ENCODE measurements around the gene SST. TPM values are rescaled to one million over a fixed set of nuclear protein-coding genes. Genes with fewer than 3 reads are reported as not detected.

Gene SST
- total and polyA plus RNA-seq, 2 of the 13 experiments (the other 11 are each of a cell fraction or from before 2014, with no cell fraction given) = not detected

- TF ChIP-seq ZNF160 (CRISPR knock-in tag; IDR thresholded peaks at IDR 0.05) = no peak
- no peak for TF ChIP-seq TBX2 (CRISPR knock-in tag; IDR thresholded peaks at IDR 0.05; ENCODE audit: borderline replicate concordance)
These were observed 24.6 kb upstream of the SST start (continued) for GRCh38 chr3:187694801-187695200.

GRCh38 chr3:187693431-187693830 lies 23.2 kb upstream of the SST start:
- BruUV-seq (replicated peaks) = no TSS peak
- no peaks in the 10 kb centered on the region for H4K20me1 ChIP-seq (ENCODE audit: insufficient read depth, low read length)
- no peak overlapping the region for H3K4me2 ChIP-seq (ENCODE audit: low read depth, low read length)
- no peak for DNase-seq (ENCODE audit: low spot score)
- FAIRE-seq = no peak
- in situ Hi-C loops (cut with HindIII; ENCODE audit: extremely low pct_ligation_motif_present, low pct_unique_long_range_greater_than_20kb) = no loop called here
- no peak for ATAC-seq
- H3K36me3 ChIP-seq (replicated peaks in 1 of 2; ENCODE audit: control insufficient read depth in 1 of 2, insufficient read depth in 2 of 2, low read length in 2 of 2) = no peaks in the 10 kb centered on the region
- no peaks in the 10 kb centered on the region for H3K79me2 ChIP-seq (ENCODE audit: insufficient read depth, low read length)
- ChIA-PET CTCF (ENCODE audit: low intra/inter-chr PET ratio, low total read pairs) (interaction anchor here (0.7 kb wide), 1 partner anchor 507 kb away, joined by 4 read pairs; no protein-coding TSS in a partner anchor), POLR2A (no interaction called here)
- 56% methylated on average over 1 of the region's 1 CpG for WGBS (ENCODE audit: low lambda C conversion rate)
- H3K4me3 ChIP-seq (replicated peaks in 1 of 3; ENCODE audit: insufficient read depth in 1 of 3, low read depth in 2 of 3, low read length in 3 of 3) = no peak overlapping the region
- no peak for TF ChIP-seq TFDP2 (CRISPR knock-in tag; IDR thresholded peaks at IDR 0.05)
- TF ChIP-seq ZNF850 (CRISPR knock-in tag; conservative IDR thresholded peaks at IDR 0.05) = no peak
- no peak for TF ChIP-seq ZNF513 (CRISPR knock-in tag; conservative IDR thresholded peaks at IDR 0.05)
- H3K9ac ChIP-seq (ENCODE audit: insufficient read depth, low read depth, low read length) = no peak overlapping the region
- no peak overlapping the region for H2AFZ ChIP-seq (ENCODE audit: low read length)
- H3K27ac ChIP-seq (ENCODE audit: extremely low read length, insufficient read depth, low read length) = no peak overlapping the region
- peaks cover 0 to 10% of the 10 kb centered on the region in 2 experiments; a peak in 2 of 5 replicates for H3K27me3 ChIP-seq (ENCODE audit: control insufficient read depth in 1 of 2, insufficient read depth in 2 of 2, low read length in 2 of 2)
- intact Hi-C loops (cut with micrococcal nuclease; ENCODE audit: unreplicated experiment) = no loop called here
- H3K4me1 ChIP-seq (ENCODE audit: insufficient read depth, low read length) = no peaks in the 10 kb centered on the region
- H3K9me3 ChIP-seq (ENCODE audit: low read length) = no peaks in the 10 kb centered on the region

Data from HepG2 (cell line).